ENCODE results near the gene GPSM3.

The GPSM3 gene

DNA sequence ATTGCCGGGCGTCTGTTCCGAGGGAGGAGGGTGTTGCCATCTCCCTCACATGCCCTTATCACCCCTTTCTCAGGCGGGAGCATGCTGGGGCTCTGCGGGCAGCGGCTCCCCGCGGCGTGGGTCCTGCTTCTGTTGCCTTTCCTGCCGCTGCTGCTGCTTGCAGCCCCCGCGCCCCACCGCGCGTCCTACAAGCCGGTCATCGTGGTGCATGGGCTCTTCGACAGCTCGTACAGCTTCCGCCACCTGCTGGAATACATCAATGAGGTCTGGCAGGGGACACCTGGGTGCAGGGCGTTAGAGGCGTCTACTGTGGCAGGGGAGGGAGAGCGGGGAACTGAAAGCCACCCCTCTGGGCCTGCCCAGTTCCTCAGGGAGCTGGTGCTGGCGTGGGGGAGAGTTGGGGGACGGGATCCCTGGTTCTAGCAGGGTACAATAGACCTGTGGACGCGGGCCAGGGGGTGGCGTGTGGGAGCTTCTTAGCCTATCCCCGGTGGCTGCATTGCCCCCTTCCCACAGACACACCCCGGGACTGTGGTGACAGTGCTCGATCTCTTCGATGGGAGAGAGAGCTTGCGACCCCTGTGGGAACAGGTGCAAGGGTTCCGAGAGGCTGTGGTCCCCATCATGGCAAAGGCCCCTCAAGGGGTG is 37.8 kb downstream of the GPSM3 start:
- no peak overlapping the region; the same call in 1 of the 2 replicates for H3K27ac ChIP-seq (replicated peaks)
- peaks cover 27% of the 10 kb centered on the region for H3K27me3 ChIP-seq (ENCODE audit: insufficient read depth, poor library complexity, severe bottlenecking)
- H3K4me3 ChIP-seq (replicated peaks; ENCODE audit: insufficient read depth, low read length): peak overlapping the region; percentile 66
- DNase-seq (ENCODE audit: low read depth in 1 of 2, low spot score in 1 of 2): peak; percentile 48 to 62
- no peak for TF ChIP-seq SPI1 (IDR thresholded peaks at IDR 0.05; ENCODE audit: borderline replicate concordance, low read depth)
- TF ChIP-seq, protein P1, sequence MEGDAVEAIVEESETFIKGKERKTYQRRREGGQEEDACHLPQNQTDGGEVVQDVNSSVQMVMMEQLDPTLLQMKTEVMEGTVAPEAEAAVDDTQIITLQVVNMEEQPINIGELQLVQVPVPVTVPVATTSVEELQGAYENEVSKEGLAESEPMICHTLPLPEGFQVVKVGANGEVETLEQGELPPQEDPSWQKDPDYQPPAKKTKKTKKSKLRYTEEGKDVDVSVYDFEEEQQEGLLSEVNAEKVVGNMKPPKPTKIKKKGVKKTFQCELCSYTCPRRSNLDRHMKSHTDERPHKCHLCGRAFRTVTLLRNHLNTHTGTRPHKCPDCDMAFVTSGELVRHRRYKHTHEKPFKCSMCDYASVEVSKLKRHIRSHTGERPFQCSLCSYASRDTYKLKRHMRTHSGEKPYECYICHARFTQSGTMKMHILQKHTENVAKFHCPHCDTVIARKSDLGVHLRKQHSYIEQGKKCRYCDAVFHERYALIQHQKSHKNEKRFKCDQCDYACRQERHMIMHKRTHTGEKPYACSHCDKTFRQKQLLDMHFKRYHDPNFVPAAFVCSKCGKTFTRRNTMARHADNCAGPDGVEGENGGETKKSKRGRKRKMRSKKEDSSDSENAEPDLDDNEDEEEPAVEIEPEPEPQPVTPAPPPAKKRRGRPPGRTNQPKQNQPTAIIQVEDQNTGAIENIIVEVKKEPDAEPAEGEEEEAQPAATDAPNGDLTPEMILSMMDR (IDR thresholded peaks at IDR 0.05; ENCODE audit: insufficient read depth, low read length): peak; percentile 10

DNA sequence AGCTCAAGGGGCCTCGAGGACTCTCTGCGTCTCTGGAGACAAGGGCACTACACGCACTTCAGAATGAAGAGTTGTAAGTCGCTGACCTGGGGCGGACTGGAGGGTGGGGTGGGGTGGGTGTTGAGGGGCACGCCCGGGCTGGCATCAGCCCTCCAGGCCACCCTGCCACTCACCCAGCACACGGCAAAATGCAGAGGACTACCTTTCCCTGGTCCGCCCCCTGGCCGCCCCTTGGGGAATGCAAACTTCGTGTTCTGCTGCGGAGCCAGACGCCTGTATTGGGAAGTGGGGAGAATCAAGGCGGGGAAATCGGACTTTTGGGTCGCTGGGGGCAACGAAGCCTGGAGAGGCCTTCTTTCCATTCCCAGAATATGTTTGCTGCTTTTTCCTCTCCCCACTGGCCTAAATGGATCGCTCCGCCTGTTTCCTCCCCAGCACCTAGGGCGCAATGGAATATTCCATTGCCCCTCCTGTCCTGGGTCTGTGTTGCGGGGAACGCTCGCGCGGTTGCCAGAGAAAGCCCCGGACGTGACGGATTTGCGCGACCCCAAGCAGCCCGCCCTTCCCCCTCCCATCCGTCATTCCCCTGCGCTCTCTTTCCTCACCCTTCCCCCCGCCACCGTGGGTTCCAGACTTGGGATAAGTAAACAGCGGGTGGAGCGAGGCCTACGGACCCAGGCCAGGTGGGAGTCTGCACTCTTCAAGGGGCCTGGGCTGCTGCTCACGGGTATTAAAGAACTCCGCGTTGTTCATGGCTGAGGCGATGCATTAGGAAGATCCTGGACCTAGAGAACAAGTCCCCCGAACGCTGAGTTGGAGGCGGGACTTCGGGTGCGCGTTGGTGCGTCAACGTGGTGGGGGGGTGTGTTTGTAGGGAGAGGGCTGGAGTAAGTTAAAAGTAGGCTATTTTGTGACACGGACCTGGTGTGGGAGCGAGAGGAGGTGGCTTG is 38.6 kb downstream of the GPSM3 start, which contains the start of gene PPT2:
TSS of gene PPT2 (plus strand) at position 578 of the 950 bp plus-strand sequence. CDS start 454 bp downstream, outside the sequence.
- H3K4me3 ChIP-seq (replicated peaks; ENCODE audit: insufficient read depth, low read length): peak within 1 kb of the TSS; percentile 66
- TF ChIP-seq, protein P2, sequence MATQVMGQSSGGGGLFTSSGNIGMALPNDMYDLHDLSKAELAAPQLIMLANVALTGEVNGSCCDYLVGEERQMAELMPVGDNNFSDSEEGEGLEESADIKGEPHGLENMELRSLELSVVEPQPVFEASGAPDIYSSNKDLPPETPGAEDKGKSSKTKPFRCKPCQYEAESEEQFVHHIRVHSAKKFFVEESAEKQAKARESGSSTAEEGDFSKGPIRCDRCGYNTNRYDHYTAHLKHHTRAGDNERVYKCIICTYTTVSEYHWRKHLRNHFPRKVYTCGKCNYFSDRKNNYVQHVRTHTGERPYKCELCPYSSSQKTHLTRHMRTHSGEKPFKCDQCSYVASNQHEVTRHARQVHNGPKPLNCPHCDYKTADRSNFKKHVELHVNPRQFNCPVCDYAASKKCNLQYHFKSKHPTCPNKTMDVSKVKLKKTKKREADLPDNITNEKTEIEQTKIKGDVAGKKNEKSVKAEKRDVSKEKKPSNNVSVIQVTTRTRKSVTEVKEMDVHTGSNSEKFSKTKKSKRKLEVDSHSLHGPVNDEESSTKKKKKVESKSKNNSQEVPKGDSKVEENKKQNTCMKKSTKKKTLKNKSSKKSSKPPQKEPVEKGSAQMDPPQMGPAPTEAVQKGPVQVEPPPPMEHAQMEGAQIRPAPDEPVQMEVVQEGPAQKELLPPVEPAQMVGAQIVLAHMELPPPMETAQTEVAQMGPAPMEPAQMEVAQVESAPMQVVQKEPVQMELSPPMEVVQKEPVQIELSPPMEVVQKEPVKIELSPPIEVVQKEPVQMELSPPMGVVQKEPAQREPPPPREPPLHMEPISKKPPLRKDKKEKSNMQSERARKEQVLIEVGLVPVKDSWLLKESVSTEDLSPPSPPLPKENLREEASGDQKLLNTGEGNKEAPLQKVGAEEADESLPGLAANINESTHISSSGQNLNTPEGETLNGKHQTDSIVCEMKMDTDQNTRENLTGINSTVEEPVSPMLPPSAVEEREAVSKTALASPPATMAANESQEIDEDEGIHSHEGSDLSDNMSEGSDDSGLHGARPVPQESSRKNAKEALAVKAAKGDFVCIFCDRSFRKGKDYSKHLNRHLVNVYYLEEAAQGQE (IDR thresholded peaks at IDR 0.05; ENCODE audit: insufficient replicate concordance, low read depth): no peak
- TF ChIP-seq, protein P1 (IDR thresholded peaks at IDR 0.05; ENCODE audit: insufficient read depth, low read length): no peak
- TF ChIP-seq POLR2AphosphoS5 (IDR thresholded peaks at IDR 0.05; ENCODE audit: low read depth) (no peak), SPI1 (IDR thresholded peaks at IDR 0.05; ENCODE audit: borderline replicate concordance, low read depth) (no peak), GABPA (IDR thresholded peaks at IDR 0.05; ENCODE audit: low read depth) (no peak)
- peak; percentile 39 to 62 for DNase-seq (ENCODE audit: low read depth in 1 of 2, low spot score in 1 of 2)
- H3K27ac ChIP-seq (replicated peaks): no peak within 1 kb of the TSS; the same call in 1 of the 2 replicates
- H3K27me3 ChIP-seq (ENCODE audit: insufficient read depth, poor library complexity, severe bottlenecking): peaks cover 32% of the 10 kb centered on the region

DNA sequence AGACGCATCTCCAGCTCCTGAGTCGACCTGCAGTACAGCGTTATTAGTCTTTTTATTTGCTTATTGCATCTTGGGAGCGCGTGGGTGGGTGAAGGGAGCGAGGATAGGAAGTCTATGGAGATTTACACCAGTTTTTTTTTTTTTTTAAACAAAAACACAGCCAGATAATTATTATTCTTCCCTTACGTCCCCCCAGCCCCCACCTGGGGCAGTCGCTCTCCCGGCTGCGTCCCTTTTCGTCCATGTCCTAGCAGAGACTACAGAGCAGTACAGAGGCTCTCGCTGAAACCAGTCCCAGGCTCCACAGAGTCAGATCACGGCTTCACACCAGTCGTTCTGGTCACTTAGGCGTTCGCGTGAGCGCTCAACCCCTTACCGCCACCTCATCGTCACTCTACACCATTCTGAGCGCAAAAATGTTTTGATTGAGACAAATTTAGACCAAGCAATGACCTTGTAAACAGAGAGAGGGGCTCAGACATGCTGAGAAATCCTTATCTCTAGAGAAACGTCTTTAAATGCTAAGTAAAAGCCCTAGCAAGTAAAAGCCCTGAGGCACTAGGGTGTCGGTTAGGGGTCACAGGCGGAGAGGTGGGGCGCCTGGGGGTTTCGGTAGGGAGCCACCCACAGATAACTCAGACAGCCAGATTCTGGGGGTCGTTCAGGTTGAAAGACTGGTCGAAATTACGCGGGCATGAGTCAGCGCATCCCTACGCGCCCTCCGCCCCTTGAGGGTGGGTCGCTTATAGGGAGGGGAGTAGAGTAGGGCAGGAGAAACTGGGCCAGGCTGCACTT is 39.5 kb downstream of the GPSM3 start:
- TF ChIP-seq, protein P1 (IDR thresholded peaks at IDR 0.05; ENCODE audit: insufficient read depth, low read length): no peak
- TF ChIP-seq, protein P2 (IDR thresholded peaks at IDR 0.05; ENCODE audit: insufficient replicate concordance, low read depth): no peak
- no peak for TF ChIP-seq GABPA (IDR thresholded peaks at IDR 0.05; ENCODE audit: low read depth)
- TF ChIP-seq SPI1 (IDR thresholded peaks at IDR 0.05; ENCODE audit: borderline replicate concordance, low read depth): no peak
- TF ChIP-seq POLR2AphosphoS5 (IDR thresholded peaks at IDR 0.05; ENCODE audit: low read depth): no peak
- no peak overlapping the region for H3K27ac ChIP-seq (replicated peaks)
- no peak overlapping the region for H3K4me3 ChIP-seq (replicated peaks; ENCODE audit: insufficient read depth, low read length)
- no peak for DNase-seq (ENCODE audit: low read depth in 1 of 2, low spot score in 1 of 2)
- H3K27me3 ChIP-seq (ENCODE audit: insufficient read depth, poor library complexity, severe bottlenecking): peaks cover 39% of the 10 kb centered on the region

All from HL-60 (cell line).